ENCODE results near the gene CTSA. TPM values are rescaled to one million over a fixed set of nuclear protein-coding genes. Genes with fewer than 3 reads are reported as not detected.

CTSA gene
- total RNA-seq = 71.4 and 108 TPM in 2 replicates

GRCh38 chr20:45890985-45891983 lies at the start of gene CTSA, which contains the start of gene NEURL2:
TSS of gene CTSA (plus strand) at chr20:45891335. CDS start at chr20:45891569, 234 bp downstream.
TSS of gene NEURL2 (minus strand) at chr20:45891208. CDS start at chr20:45890991, 217 bp downstream.

GRCh38 chr20:45857114-45857881 lies 33.8 kb upstream of the CTSA start, which contains the start of the genes ACOT8 and ZSWIM3:
TSS of gene ACOT8 (minus strand) at chr20:45857392. CDS start at chr20:45857315, 77 bp downstream.
TSS of gene ZSWIM3 (plus strand) at chr20:45857614. CDS start at chr20:45857826, 212 bp downstream.

GRCh38 chr20:45880988-45881788 lies 9.9 kb upstream of the CTSA start, which contains the start of gene ZSWIM1:
TSS of gene ZSWIM1 (plus strand) at chr20:45881227. CDS start at chr20:45882593, 1,366 bp downstream.

GRCh38 chr20:45887346-45887715 lies 3.8 kb upstream of the CTSA start, which contains the start of gene SPATA25:
TSS of gene SPATA25 (minus strand) at chr20:45887622. CDS start at chr20:45887590, 32 bp downstream.

GRCh38 chr20:45911486-45912343 lies 20.6 kb downstream of the CTSA start, which contains the start of gene PLTP:
TSS of gene PLTP (minus strand) at chr20:45912155. CDS start at chr20:45911452, 703 bp downstream.

GRCh38 chr20:45934586-45935415 lies 43.7 kb downstream of the CTSA start, which contains the start of gene PCIF1:
TSS of gene PCIF1 (plus strand) at chr20:45934683. CDS start at chr20:45939000, 4,317 bp downstream.

Other genes with a start within 250 kb of the CTSA start
- gene WFDC11, start 221.1 kb upstream of the CTSA start, total RNA-seq = not detected in 2 replicates
- not detected in 2 replicates for gene WFDC13, start 189.3 kb upstream of the CTSA start, total RNA-seq
- gene WFDC10B, start 186.3 kb upstream of the CTSA start, total RNA-seq = 0.14 TPM in 1 of 2 replicates, not detected in the other
- not detected in 2 replicates for gene SPINT4, start 169.0 kb upstream of the CTSA start, total RNA-seq
- 0.57 and 0.65 TPM in 2 replicates for gene WFDC3, start 99.5 kb upstream of the CTSA start, total RNA-seq
- gene DNTTIP1, start 99.4 kb upstream of the CTSA start, total RNA-seq = 18.5 and 25.2 TPM in 2 replicates
- gene UBE2C, start 78.7 kb upstream of the CTSA start, total RNA-seq = 3.6 and 4.3 TPM in 2 replicates
- 1.00 and 1.1 TPM in 2 replicates for gene TNNC2, start 64.0 kb upstream of the CTSA start, total RNA-seq
- 36.4 and 46.2 TPM in 2 replicates for gene SNX21, start 57.5 kb upstream of the CTSA start, total RNA-seq
- 46.2 and 46.5 TPM in 2 replicates for gene ACOT8, start 33.9 kb upstream of the CTSA start, total RNA-seq
- 4.4 and 5.3 TPM in 2 replicates for gene ZSWIM3, start 33.7 kb upstream of the CTSA start, total RNA-seq
- 2.8 and 3.8 TPM in 2 replicates for gene ZSWIM1, start 10.1 kb upstream of the CTSA start, total RNA-seq
- gene SPATA25, start 3.7 kb upstream of the CTSA start, total RNA-seq = 1.3 and 1.9 TPM in 2 replicates
- gene NEURL2, start 127 bp upstream of the CTSA start, total RNA-seq = 4.8 and 5.9 TPM in 2 replicates
- gene PLTP, start 20.8 kb downstream of the CTSA start, total RNA-seq = 18.3 and 19.0 TPM in 2 replicates
- gene PCIF1, start 43.3 kb downstream of the CTSA start, total RNA-seq = 5.1 and 5.3 TPM in 2 replicates
- 9.5 and 11.7 TPM in 2 replicates for gene ZNF335, start 80.9 kb downstream of the CTSA start, total RNA-seq
- gene MMP9, start 117.6 kb downstream of the CTSA start, total RNA-seq = not detected in 2 replicates
- 0.28 and 0.55 TPM in 2 replicates for gene SLC12A5, start 137.9 kb downstream of the CTSA start, total RNA-seq
- 5.0 and 7.2 TPM in 2 replicates for gene NCOA5, start 198.6 kb downstream of the CTSA start, total RNA-seq
- 3.6 and 5.6 TPM in 2 replicates for gene CD40, start 227.0 kb downstream of the CTSA start, total RNA-seq